MCF 10A (cell line): ENCODE measurements around the gene MOB3B. TPM values are rescaled to one million over a fixed set of nuclear protein-coding genes. Genes with fewer than 3 reads are reported as not detected.
A peak's percentile ranks its signal among the peaks of the same experiment; 100 is the strongest.

Source experiments
- BruUV-seq: library from RNA; stranded (reverse); fragments of 400-500 nt; replicated peaks from 2 replicates; lab custom pipeline; 2021; lab: Mats Ljungman, UMichigan
- CTCF ChIA-PET: fragments of 300-600 bp; sonication (Branson Sonifier 250); formaldehyde crosslinking; extraction: SDS; loops from one replicate; lab custom pipeline; 2021; ENCODE audit warnings: antibody characterized with exemption, inconsistent platforms; lab: Yijun Ruan, JAX
- POLR2A ChIA-PET: fragments of 300-600, 350-650 bp; sonication (Branson Sonifier 250); formaldehyde crosslinking; extraction: SDS; loops from one replicate; lab custom pipeline; 2020; ENCODE audit warnings: antibody characterized with exemption, inconsistent platforms; lab: Yijun Ruan, JAX
- DNase-seq: peaks from one replicate; pipeline ENCODE4 v3.0.0-alpha.2; 2018; ENCODE audit not compliant: unreplicated experiment
- H3K27ac Mint-ChIP-seq: one replicate; pipeline ENCODE4 v1.8.0; 2022; ENCODE audit warnings: mild to moderate bottlenecking, low read depth, mixed read lengths; ENCODE audit not compliant: unreplicated experiment
- H3K27me3 Mint-ChIP-seq: one replicate; pipeline ENCODE4 v1.8.0; 2022; ENCODE audit warnings: mixed read lengths; ENCODE audit not compliant: insufficient read depth, unreplicated experiment
- H3K36me3 Mint-ChIP-seq: one replicate; pipeline ENCODE4 v1.8.0; 2022; ENCODE audit warnings: mild to moderate bottlenecking, moderate library complexity, mixed read lengths; ENCODE audit not compliant: insufficient read depth, unreplicated experiment
- H3K4me1 Mint-ChIP-seq: one replicate; pipeline ENCODE4 v1.8.0; 2022; ENCODE audit warnings: mixed read lengths; ENCODE audit not compliant: insufficient read depth, unreplicated experiment
- H3K4me3 Mint-ChIP-seq: one replicate; pipeline ENCODE4 v1.8.0; 2022; ENCODE audit warnings: mild to moderate bottlenecking, moderate library complexity, mixed read lengths; ENCODE audit not compliant: unreplicated experiment
- H3K9me3 Mint-ChIP-seq: one replicate; pipeline ENCODE4 v1.8.0; 2022; ENCODE audit warnings: mixed read lengths; ENCODE audit not compliant: unreplicated experiment
- intact Hi-C: fragments of 100-400 bp; cut with micrococcal nuclease; formaldehyde crosslinking; loops from 2 replicates; pipeline ENCODE4 v1.14.1; 2022
- total RNA-seq: library from RNA; stranded (reverse); gene quantifications from 2 replicates; pipeline ENCODE4 v1.2.3, GENCODE V29; 2022
- TF ChIP-seq, protein P1 (sequence below): fragments of 200-600 bp; IDR thresholded peaks from one replicate; pipeline ENCODE4 v1.8.0; 2022; ENCODE audit warnings: antibody characterized with exemption, mild to moderate bottlenecking; ENCODE audit not compliant: unreplicated experiment

MOB3B gene
- total RNA-seq, 1 experiment from 2014 or later = 3.7 TPM

DNA sequence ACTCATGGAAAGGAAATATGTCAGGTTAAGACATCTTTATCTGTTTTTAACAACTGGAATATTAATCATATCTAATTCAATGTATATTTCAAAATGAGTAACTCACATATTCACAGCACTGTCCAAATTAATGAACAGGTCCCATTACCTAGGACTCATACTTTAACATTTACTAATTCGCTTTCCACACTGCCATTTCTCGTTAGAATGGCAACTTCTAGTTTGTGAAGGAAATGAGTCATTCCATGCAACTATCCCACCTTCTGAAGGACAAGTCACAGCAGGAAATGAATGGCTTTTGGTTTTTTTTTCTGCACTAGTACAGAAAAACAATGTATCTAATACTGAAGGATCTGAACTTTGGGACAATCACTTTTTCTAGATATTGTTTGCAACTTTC lies 30.2 kb downstream of the MOB3B start:
- intact Hi-C loops = loop anchor here (2.0 kb wide), 1 partner anchor 29 kb away; the partner anchor contains the start of gene MOB3B
- no peak overlapping the region for H3K4me3 Mint-ChIP-seq
- CTCF ChIA-PET = interaction anchor here (0.6 to 1.0 kb wide), 2 partner anchors 31 to 48 kb away, joined by 3 to 4 read pairs; partner anchors contain the start of gene MOB3B
- H3K36me3 Mint-ChIP-seq = no peaks in the 10 kb centered on the region
- peaks cover 23% of the 10 kb centered on the region for H3K4me1 Mint-ChIP-seq
- TF ChIP-seq, protein P1, sequence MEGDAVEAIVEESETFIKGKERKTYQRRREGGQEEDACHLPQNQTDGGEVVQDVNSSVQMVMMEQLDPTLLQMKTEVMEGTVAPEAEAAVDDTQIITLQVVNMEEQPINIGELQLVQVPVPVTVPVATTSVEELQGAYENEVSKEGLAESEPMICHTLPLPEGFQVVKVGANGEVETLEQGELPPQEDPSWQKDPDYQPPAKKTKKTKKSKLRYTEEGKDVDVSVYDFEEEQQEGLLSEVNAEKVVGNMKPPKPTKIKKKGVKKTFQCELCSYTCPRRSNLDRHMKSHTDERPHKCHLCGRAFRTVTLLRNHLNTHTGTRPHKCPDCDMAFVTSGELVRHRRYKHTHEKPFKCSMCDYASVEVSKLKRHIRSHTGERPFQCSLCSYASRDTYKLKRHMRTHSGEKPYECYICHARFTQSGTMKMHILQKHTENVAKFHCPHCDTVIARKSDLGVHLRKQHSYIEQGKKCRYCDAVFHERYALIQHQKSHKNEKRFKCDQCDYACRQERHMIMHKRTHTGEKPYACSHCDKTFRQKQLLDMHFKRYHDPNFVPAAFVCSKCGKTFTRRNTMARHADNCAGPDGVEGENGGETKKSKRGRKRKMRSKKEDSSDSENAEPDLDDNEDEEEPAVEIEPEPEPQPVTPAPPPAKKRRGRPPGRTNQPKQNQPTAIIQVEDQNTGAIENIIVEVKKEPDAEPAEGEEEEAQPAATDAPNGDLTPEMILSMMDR = no peak
- H3K27ac Mint-ChIP-seq = peak overlapping the region; percentile 70
- BruUV-seq = no TSS peak
- H3K27me3 Mint-ChIP-seq = no peaks in the 10 kb centered on the region
- POLR2A ChIA-PET = interaction anchor here (0.6 to 3.9 kb wide), 10 partner anchors 9 to 606 kb away, joined by 3 to 16 read pairs (median 4); no protein-coding TSS in a partner anchor
- peak; percentile 79 for DNase-seq
- H3K9me3 Mint-ChIP-seq = no peaks in the 10 kb centered on the region

DNA sequence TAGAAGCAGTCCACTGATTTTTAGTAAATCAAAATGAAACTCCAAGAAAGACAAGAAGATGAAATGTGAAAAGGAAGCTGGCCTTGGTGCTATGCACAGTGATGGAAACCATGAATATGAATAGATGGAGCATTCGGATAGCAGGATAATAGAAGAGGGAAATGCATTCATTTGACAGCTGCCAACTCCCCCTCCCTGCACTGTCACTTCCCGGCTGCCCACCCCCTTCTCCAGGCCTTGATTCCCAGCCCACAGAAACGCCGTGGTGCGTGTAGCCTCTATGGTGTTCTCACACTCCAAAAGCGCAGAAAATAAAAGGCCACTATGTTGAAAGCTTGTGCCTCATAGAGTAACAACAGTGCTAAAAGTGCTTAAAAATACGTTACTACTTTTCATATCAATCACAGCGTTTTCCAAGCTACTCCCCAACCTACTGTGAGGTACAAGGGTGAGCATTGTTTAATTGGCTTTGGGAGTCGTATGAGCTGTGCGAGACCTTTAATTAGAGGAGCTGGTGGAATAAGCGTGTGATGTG lies 31.7 kb downstream of the MOB3B start:
- Mint-ChIP-seq H3K9me3 (no peaks in the 10 kb centered on the region), H3K36me3 (no peaks in the 10 kb centered on the region), H3K27ac (peak overlapping the region; percentile 70), H3K4me3 (no peak overlapping the region), H3K4me1 (peaks cover 23% of the 10 kb centered on the region), H3K27me3 (no peaks in the 10 kb centered on the region)
- POLR2A ChIA-PET = interaction anchor here (1.0 to 3.9 kb wide), 5 partner anchors 12 to 136 kb away, joined by 3 to 16 read pairs (median 3); no protein-coding TSS in a partner anchor
- CTCF ChIA-PET = interaction anchor here (0.6 to 0.8 kb wide), 3 partner anchors 12 to 319 kb away, joined by 3 read pairs; no protein-coding TSS in a partner anchor
- no TSS peak for BruUV-seq
- TF ChIP-seq, protein P1 = no peak
- no peak for DNase-seq
- intact Hi-C loops = loop anchor here (2.0 kb wide), 1 partner anchor 31 kb away; the partner anchor contains the start of gene MOB3B

DNA sequence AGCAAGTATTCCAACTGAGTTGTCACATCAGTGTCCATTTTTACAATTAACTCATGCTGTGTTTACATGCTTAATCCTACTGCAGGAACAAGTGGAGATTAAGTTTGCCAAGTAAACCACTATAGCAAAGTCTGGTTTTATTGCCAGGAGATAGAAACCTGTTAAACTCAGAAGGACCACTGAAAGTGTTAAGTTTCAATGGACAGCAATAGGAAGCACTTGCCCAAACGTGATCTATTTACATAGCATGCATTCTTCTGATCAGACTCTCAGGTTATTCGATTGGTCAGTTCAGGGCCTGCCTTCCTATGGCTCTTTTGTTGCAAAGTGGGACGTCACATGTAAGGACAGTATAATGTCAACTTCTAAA lies 33.5 kb downstream of the MOB3B start:
- intact Hi-C loops = no loop called here
- no peak overlapping the region for H3K4me3 Mint-ChIP-seq
- TF ChIP-seq, protein P1 = no peak
- POLR2A ChIA-PET = interaction anchor here (3.9 kb wide), 1 partner anchor 30 kb away, joined by 16 read pairs; no protein-coding TSS in a partner anchor
- BruUV-seq = no TSS peak
- no peak for DNase-seq
- H3K36me3 Mint-ChIP-seq = no peaks in the 10 kb centered on the region
- H3K4me1 Mint-ChIP-seq = peaks cover 17% of the 10 kb centered on the region
- CTCF ChIA-PET = no interaction called here
- H3K27me3 Mint-ChIP-seq = no peaks in the 10 kb centered on the region
- no peak overlapping the region for H3K27ac Mint-ChIP-seq
- H3K9me3 Mint-ChIP-seq = no peaks in the 10 kb centered on the region

DNA sequence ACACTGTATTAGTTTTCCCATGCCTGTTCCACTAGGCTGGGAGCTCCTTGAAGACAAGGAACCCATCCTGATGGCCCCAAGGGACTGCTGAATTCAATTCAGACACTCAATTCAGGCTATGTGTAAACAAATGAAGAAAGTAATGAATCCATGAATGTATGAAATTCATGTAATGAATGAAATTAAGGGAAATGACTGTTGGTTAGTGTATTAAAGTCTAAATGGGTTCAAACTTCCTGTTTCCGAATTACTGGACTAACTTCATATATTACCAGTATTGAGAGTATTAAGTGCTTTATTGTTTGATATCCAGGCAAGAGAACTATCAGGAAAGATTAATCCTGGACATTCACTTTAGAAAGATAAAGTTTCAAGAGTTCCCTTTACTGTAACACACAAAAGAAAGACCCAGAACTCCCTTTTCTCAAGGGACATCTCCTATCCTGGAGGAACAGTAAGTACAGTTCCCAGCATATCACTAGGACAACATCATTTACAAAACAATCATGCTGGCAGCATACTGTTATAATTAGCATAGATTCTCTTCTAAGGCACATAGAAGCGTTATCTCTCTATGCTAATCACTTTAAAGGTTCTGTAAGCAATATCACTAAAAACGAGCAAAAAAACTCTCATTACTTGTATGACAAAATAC lies 34.0 kb downstream of the MOB3B start:
- Mint-ChIP-seq H3K27me3 (no peaks in the 10 kb centered on the region), H3K4me3 (no peak overlapping the region), H3K36me3 (no peaks in the 10 kb centered on the region), H3K9me3 (no peaks in the 10 kb centered on the region), H3K4me1 (peaks cover 17% of the 10 kb centered on the region), H3K27ac (no peak overlapping the region)
- intact Hi-C loops = no loop called here
- ChIA-PET CTCF (interaction anchor here (0.9 kb wide), 2 partner anchors 10 to 74 kb away, joined by 3 read pairs; no protein-coding TSS in a partner anchor), POLR2A (interaction anchor here (0.7 kb wide), 1 partner anchor 8 kb away, joined by 3 read pairs; no protein-coding TSS in a partner anchor)
- no TSS peak for BruUV-seq
- TF ChIP-seq, protein P1 = no peak
- no peak for DNase-seq
